ENCODE measurements around the gene UCP3. TPM values are rescaled to one million over a fixed set of nuclear protein-coding genes. Genes with fewer than 3 reads are reported as not detected.

UCP3 gene
- total RNA-seq, 4 donors from 2014 or later: 0.74 to 2.8 (median 1.2) TPM

- ATAC-seq (ENCODE audit: low FRiP score) (peak; percentile 91), DNase-seq (ENCODE audit: low spot score) (peak; percentile 66)
- TF ChIP-seq CTCF (IDR thresholded peaks at IDR 0.05): no peak
Observed at GRCh38 chr11:74018331-74019005, 9.6 kb upstream of the UCP3 start.

GRCh38 chr11:74017631-74018030 lies 8.7 kb upstream of the UCP3 start:
- no peak for DNase-seq (ENCODE audit: low spot score)
- no peak for TF ChIP-seq CTCF (IDR thresholded peaks at IDR 0.05)
- ATAC-seq (ENCODE audit: low FRiP score): no peak

DNA sequence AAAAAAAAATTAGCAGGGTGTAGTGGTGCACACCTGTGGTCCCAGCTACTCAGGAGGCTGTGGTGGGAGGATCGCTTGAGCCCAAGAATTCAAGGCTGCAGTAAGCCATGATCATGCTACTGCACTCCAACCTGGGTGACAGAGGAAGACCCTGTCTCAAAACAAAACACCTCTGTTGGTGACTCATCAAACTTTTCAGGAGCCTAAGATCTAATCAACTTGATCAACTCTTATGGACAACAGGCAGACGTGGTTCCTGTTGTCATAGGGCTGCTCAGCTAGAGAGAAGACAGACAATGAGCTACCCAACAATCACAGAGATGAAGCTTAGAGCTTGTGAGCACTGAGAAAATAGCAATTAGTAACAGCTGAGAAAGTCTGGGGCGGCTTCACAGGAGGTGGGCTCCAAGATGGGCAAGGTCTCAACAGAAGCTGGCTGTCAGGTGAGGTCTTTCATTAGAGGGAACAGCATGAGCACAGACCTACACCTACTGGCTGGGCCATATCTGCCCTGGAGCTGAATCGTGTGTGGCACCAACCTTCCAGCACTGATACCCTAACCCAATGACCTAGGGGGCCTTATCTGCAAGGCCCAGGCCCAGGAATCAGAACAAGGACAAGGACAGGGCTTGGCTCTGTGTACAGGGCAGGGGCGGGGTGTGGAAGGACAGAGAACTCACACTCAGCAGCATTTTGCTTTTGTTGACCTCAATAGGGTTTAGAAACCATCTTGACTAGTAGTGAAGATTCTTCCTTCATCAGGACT lies 7.2 kb upstream of the UCP3 start:
- no peak for ATAC-seq (ENCODE audit: low FRiP score)
- no peak for TF ChIP-seq CTCF (IDR thresholded peaks at IDR 0.05)
- no peak for DNase-seq (ENCODE audit: low spot score)

- DNase-seq (ENCODE audit: low spot score): no peak
- ATAC-seq (ENCODE audit: low FRiP score): no peak
- TF ChIP-seq CTCF (IDR thresholded peaks at IDR 0.05): no peak
Observed at GRCh38 chr11:74014880-74015279, 6.0 kb upstream of the UCP3 start.

DNA sequence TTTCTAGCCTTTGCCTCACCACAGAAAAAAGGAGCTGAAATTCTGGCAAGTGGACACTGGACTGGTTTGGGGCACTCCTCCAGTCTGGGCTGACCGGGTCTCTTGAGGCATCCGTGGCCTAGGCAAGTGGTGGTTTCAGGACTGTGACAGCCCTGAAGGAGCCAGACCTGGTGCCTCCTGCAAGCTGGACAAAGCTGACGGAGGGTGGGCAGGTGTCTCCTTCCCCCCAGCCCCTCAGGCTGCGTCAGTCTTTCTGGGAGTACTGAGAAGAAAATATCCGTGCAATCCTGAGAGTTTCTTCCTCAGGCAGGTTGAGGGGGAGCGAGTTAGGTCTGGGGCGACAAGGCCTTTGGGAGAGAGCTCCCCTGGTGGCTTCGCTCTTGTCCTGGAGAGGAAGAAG lies 4.3 kb upstream of the UCP3 start:
- no peak for ATAC-seq (ENCODE audit: low FRiP score)
- TF ChIP-seq CTCF (IDR thresholded peaks at IDR 0.05): no peak
- DNase-seq (ENCODE audit: low spot score): no peak

- no peak for TF ChIP-seq CTCF (IDR thresholded peaks at IDR 0.05)
- DNase-seq (ENCODE audit: low spot score): no peak
- ATAC-seq (ENCODE audit: low FRiP score): no peak
Observed at GRCh38 chr11:74012074-74012809, 3.4 kb upstream of the UCP3 start.

Measured in omental fat pad (tissue), 4 donors.